Ectodermal cell (in vitro differentiated cells): ENCODE measurements around the gene TSHZ2.

Experiments
- H3K27ac ChIP-seq: 2 replicates; pipeline ENCODE4 v1.7.0; 2013; ENCODE audit warnings: mild to moderate bottlenecking, low read depth, low read length; ENCODE audit not compliant: insufficient read depth, poor library complexity, severe bottlenecking
- H3K27me3 ChIP-seq: 2 replicates; pipeline ENCODE4 v1.7.0; 2013; ENCODE audit warnings: mild to moderate bottlenecking, low read length; ENCODE audit not compliant: insufficient read depth, control insufficient read depth, poor library complexity, severe bottlenecking
- H3K36me3 ChIP-seq: one replicate; pipeline ENCODE4 v1.7.0; 2013; ENCODE audit warnings: low read length; ENCODE audit not compliant: control insufficient read depth, insufficient read depth
- H3K4me1 ChIP-seq: one replicate; pipeline ENCODE4 v1.7.0; 2013; ENCODE audit warnings: low read length; ENCODE audit not compliant: control insufficient read depth, insufficient read depth
- H3K4me3 ChIP-seq: 2 replicates; pipeline ENCODE4 v1.7.0; 2013; ENCODE audit warnings: low read depth, low read length, control low read depth; ENCODE audit not compliant: insufficient read depth
- H3K9me3 ChIP-seq: 2 replicates; pipeline ENCODE4 v1.7.0; 2013; ENCODE audit warnings: mild to moderate bottlenecking, low read length, moderate library complexity; ENCODE audit not compliant: control insufficient read depth
- WGBS, 2 experiments: methylation state at CpG; one replicate each; pipeline ENCODE4 v1.1.7; 2013; ENCODE audit warnings: missing lambda C conversion rate in 2 of 2; 5-methylcytosine and 5-hydroxymethylcytosine counted together

Gene TSHZ2

GRCh38 chr20:53181866-53182376 is 209.8 kb downstream of the TSHZ2 start:
- H3K36me3 ChIP-seq: no peaks in the 10 kb centered on the region
- H3K27ac ChIP-seq: no peak overlapping the region
- no peaks in the 10 kb centered on the region for H3K27me3 ChIP-seq
- H3K9me3 ChIP-seq: no peaks in the 10 kb centered on the region
- 91 to 96% methylated on average over 3 of the region's 3 CpGs for WGBS, 2 experiments
- H3K4me1 ChIP-seq: no peaks in the 10 kb centered on the region
- H3K4me3 ChIP-seq: no peak overlapping the region

GRCh38 chr20:53183181-53183580 is 211.0 kb downstream of the TSHZ2 start:
- Histone ChIP-seq H3K9me3 (no peaks in the 10 kb centered on the region), H3K4me3 (no peak overlapping the region), H3K36me3 (no peaks in the 10 kb centered on the region), H3K27me3 (no peaks in the 10 kb centered on the region), H3K4me1 (no peaks in the 10 kb centered on the region), H3K27ac (no peak overlapping the region)
- WGBS, 2 experiments: 91 to 93% methylated on average over 6 of the region's 6 CpGs

- 62 to 65% methylated on average over 3 to 4 of the region's 6 CpGs for WGBS, 2 experiments
- H3K4me1 ChIP-seq: no peaks in the 10 kb centered on the region
- H3K27ac ChIP-seq: no peak overlapping the region
- H3K36me3 ChIP-seq: no peaks in the 10 kb centered on the region
- no peaks in the 10 kb centered on the region for H3K27me3 ChIP-seq
- no peaks in the 10 kb centered on the region for H3K9me3 ChIP-seq
- H3K4me3 ChIP-seq: no peak overlapping the region
Measured at GRCh38 chr20:53186635-53187034, 214.5 kb downstream of the TSHZ2 start.

- Histone ChIP-seq H3K4me3 (no peak overlapping the region), H3K9me3 (no peaks in the 10 kb centered on the region), H3K27me3 (no peaks in the 10 kb centered on the region), H3K36me3 (no peaks in the 10 kb centered on the region), H3K27ac (no peak overlapping the region), H3K4me1 (no peaks in the 10 kb centered on the region)
- 89 to 92% methylated on average over 10 of the region's 10 CpGs for WGBS, 2 experiments
Measured at GRCh38 chr20:53187392-53188068, 215.4 kb downstream of the TSHZ2 start.

- no peak overlapping the region for H3K4me3 ChIP-seq
Measured at GRCh38 chr20:53190225-53190624, 218.1 kb downstream of the TSHZ2 start.

GRCh38 chr20:53191957-53192356 is 219.8 kb downstream of the TSHZ2 start:
- 91 to 92% methylated on average over 2 of the region's 2 CpGs for WGBS, 2 experiments
- Histone ChIP-seq H3K27ac (no peak overlapping the region), H3K4me1 (no peaks in the 10 kb centered on the region), H3K36me3 (no peaks in the 10 kb centered on the region), H3K27me3 (no peaks in the 10 kb centered on the region), H3K9me3 (no peaks in the 10 kb centered on the region), H3K4me3 (no peak overlapping the region)

More at GRCh38 chr20:53190225-53190624, 218.1 kb downstream of the TSHZ2 start:
- Histone ChIP-seq H3K4me1 (no peaks in the 10 kb centered on the region), H3K9me3 (no peaks in the 10 kb centered on the region), H3K27me3 (no peaks in the 10 kb centered on the region), H3K27ac (no peak overlapping the region), H3K36me3 (no peaks in the 10 kb centered on the region)
- WGBS, 2 experiments: 86 to 89% methylated on average over 6 of the region's 6 CpGs

- Histone ChIP-seq H3K9me3 (no peaks in the 10 kb centered on the region), H3K4me1 (no peaks in the 10 kb centered on the region), H3K36me3 (no peaks in the 10 kb centered on the region), H3K4me3 (no peak overlapping the region), H3K27me3 (no peaks in the 10 kb centered on the region), H3K27ac (no peak overlapping the region)
- WGBS, 2 experiments: 79 to 85% methylated on average over 9 of the region's 11 CpGs
Measured at GRCh38 chr20:53194306-53195290, 222.4 kb downstream of the TSHZ2 start.

- Histone ChIP-seq H3K27me3 (no peaks in the 10 kb centered on the region), H3K4me3 (no peak overlapping the region), H3K36me3 (no peaks in the 10 kb centered on the region), H3K9me3 (no peaks in the 10 kb centered on the region), H3K4me1 (no peaks in the 10 kb centered on the region), H3K27ac (no peak overlapping the region)
- 92 to 94% methylated on average over 16 of the region's 16 CpGs for WGBS, 2 experiments
Measured at GRCh38 chr20:53195876-53196610, 223.9 kb downstream of the TSHZ2 start.

- Histone ChIP-seq H3K4me3 (no peak overlapping the region), H3K36me3 (no peaks in the 10 kb centered on the region), H3K4me1 (no peaks in the 10 kb centered on the region), H3K27ac (no peak overlapping the region), H3K9me3 (no peaks in the 10 kb centered on the region), H3K27me3 (no peaks in the 10 kb centered on the region)
- WGBS, 2 experiments: 95 to 96% methylated on average over 6 of the region's 6 CpGs
Measured at GRCh38 chr20:53201588-53201987, 229.4 kb downstream of the TSHZ2 start.
